ENCODE data around the gene SLC4A5.

SLC4A5 gene

GRCh38 chr2:74343316-74343715 is at the start of gene SLC4A5:
Gene SLC4A5, minus strand, starts transcription at chr2:74343416. Its CDS starts 28,393 bp downstream, at chr2:74315023.
- DNase-seq (ENCODE audit: low read depth): no peak

- DNase-seq (ENCODE audit: low read depth): no peak
Measured at GRCh38 chr2:74392449-74392743, 49.2 kb upstream of the SLC4A5 start.

GRCh38 chr2:74391580-74392448 is 48.6 kb upstream of the SLC4A5 start:
- peak; percentile 85 for DNase-seq (ENCODE audit: low read depth)

- DNase-seq (ENCODE audit: low read depth): peak; percentile 58
Measured at GRCh38 chr2:74391209-74391579, 48.0 kb upstream of the SLC4A5 start.

- DNase-seq (ENCODE audit: low read depth): no peak
Measured at GRCh38 chr2:74390606-74391005, 47.4 kb upstream of the SLC4A5 start.

GRCh38 chr2:74387346-74387745 is 44.1 kb upstream of the SLC4A5 start:
- peak; percentile 58 for DNase-seq (ENCODE audit: low read depth)

GRCh38 chr2:74385396-74385795 is 42.2 kb upstream of the SLC4A5 start:
- no peak for DNase-seq (ENCODE audit: low read depth)

- peak; percentile 55 for DNase-seq (ENCODE audit: low read depth)
Measured at GRCh38 chr2:74384051-74384450, 40.8 kb upstream of the SLC4A5 start.

- peak; percentile 63 for DNase-seq (ENCODE audit: low read depth)
Measured at GRCh38 chr2:74383254-74383653, 40.0 kb upstream of the SLC4A5 start.

- DNase-seq (ENCODE audit: low read depth): no peak
Measured at GRCh38 chr2:74381751-74382150, 38.5 kb upstream of the SLC4A5 start.

- peak; percentile 73 for DNase-seq (ENCODE audit: low read depth)
Measured at GRCh38 chr2:74379851-74380789, 36.9 kb upstream of the SLC4A5 start, which contains the start of gene DCTN1. Gene DCTN1, minus strand, starts transcription at chr2:74380311. Its CDS starts 274 bp downstream, at chr2:74380037.

GRCh38 chr2:74378007-74378406 is 34.8 kb upstream of the SLC4A5 start:
- DNase-seq (ENCODE audit: low read depth): no peak

- DNase-seq (ENCODE audit: low read depth): no peak
Measured at GRCh38 chr2:74375838-74376237, 32.6 kb upstream of the SLC4A5 start.

GRCh38 chr2:74374509-74375205 is 31.4 kb upstream of the SLC4A5 start:
- DNase-seq (ENCODE audit: low read depth): peak; percentile 79

GRCh38 chr2:74373985-74374384 is 30.8 kb upstream of the SLC4A5 start:
- DNase-seq (ENCODE audit: low read depth): no peak

- DNase-seq (ENCODE audit: low read depth): no peak
Measured at GRCh38 chr2:74373221-74373676, 30.0 kb upstream of the SLC4A5 start.

GRCh38 chr2:74372674-74373073 is 29.5 kb upstream of the SLC4A5 start:
- DNase-seq (ENCODE audit: low read depth): no peak

- DNase-seq (ENCODE audit: low read depth): no peak
Measured at GRCh38 chr2:74371421-74371820, 28.2 kb upstream of the SLC4A5 start.

GRCh38 chr2:74369976-74370375 is 26.8 kb upstream of the SLC4A5 start:
- no peak for DNase-seq (ENCODE audit: low read depth)

- no peak for DNase-seq (ENCODE audit: low read depth)
Measured at GRCh38 chr2:74368499-74368898, 25.3 kb upstream of the SLC4A5 start.

GRCh38 chr2:74367789-74368188 is 24.6 kb upstream of the SLC4A5 start:
- no peak for DNase-seq (ENCODE audit: low read depth)

- DNase-seq (ENCODE audit: low read depth): no peak
Measured at GRCh38 chr2:74366036-74366435, 22.8 kb upstream of the SLC4A5 start.
